ENCODE measurements around the gene NDUFA5. TPM values are rescaled to one million over a fixed set of nuclear protein-coding genes. Genes with fewer than 3 reads are reported as not detected.

Gene NDUFA5
- total RNA-seq, 4 donors from 2014 or later, result 21.3 to 34.8 (median 30.3) TPM

GRCh38 chr7:123571187-123571586 is 13.6 kb upstream of the NDUFA5 start:
- WGBS, result 63% methylated on average over 1 of the region's 1 CpG
- DNase-seq (ENCODE audit: low spot score in 2 of 2), result no peak
- Histone ChIP-seq H3K4me3 (no peak overlapping the region), H3K9me3 (no peaks in the 10 kb centered on the region), H3K36me3 (no peaks in the 10 kb centered on the region), H3K4me1 (no peaks in the 10 kb centered on the region), H3K27me3 (no peaks in the 10 kb centered on the region), H3K27ac (no peak overlapping the region)
- TF ChIP-seq EP300 (IDR thresholded peaks at IDR 0.05), result no peak
- no peak for TF ChIP-seq POLR2A (IDR thresholded peaks at IDR 0.05)
- TF ChIP-seq, protein P1, sequence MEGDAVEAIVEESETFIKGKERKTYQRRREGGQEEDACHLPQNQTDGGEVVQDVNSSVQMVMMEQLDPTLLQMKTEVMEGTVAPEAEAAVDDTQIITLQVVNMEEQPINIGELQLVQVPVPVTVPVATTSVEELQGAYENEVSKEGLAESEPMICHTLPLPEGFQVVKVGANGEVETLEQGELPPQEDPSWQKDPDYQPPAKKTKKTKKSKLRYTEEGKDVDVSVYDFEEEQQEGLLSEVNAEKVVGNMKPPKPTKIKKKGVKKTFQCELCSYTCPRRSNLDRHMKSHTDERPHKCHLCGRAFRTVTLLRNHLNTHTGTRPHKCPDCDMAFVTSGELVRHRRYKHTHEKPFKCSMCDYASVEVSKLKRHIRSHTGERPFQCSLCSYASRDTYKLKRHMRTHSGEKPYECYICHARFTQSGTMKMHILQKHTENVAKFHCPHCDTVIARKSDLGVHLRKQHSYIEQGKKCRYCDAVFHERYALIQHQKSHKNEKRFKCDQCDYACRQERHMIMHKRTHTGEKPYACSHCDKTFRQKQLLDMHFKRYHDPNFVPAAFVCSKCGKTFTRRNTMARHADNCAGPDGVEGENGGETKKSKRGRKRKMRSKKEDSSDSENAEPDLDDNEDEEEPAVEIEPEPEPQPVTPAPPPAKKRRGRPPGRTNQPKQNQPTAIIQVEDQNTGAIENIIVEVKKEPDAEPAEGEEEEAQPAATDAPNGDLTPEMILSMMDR (IDR thresholded peaks at IDR 0.05), result no peak
- TF ChIP-seq POLR2AphosphoS5 (IDR thresholded peaks at IDR 0.05), result no peak

DNA sequence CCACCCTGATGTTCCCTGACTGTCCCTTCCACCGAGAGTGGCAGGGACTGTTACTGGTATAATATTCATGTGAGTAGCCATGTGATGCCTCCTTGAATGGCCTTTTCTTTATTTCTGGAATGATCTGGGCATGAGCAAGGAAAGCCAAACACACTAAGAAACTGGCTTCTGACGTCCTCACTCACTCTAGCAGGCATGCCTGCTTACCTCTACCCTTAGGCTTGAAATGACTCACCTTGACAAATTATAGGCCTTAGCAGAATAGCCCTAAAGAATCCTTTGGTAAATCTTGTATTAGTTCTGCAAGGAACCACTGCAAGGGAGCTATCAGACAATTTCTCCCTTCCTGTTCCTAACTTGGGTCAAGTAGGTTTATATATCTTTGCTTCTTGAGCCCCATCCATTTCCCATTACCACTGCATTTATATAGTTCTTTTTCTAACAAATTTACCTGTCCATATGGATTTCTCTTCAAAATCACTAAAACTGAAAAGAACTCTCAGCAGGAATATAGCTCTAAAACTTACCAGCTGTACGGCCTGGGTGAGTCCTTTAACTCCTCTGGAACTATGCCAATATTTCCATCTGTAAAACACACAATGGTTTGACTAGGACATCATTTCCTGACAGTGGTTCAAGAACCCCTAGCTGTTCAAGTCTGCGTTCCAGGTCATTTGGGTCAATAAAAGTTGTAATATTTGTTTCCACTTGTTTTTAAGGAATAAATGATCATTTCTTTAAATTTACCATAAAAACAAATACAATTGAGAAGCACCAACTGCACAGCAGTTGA is 13.0 kb upstream of the NDUFA5 start:
- Histone ChIP-seq H3K27me3 (no peaks in the 10 kb centered on the region), H3K27ac (no peak overlapping the region), H3K36me3 (no peaks in the 10 kb centered on the region), H3K4me3 (no peak overlapping the region), H3K9me3 (no peaks in the 10 kb centered on the region), H3K4me1 (no peaks in the 10 kb centered on the region)
- TF ChIP-seq POLR2AphosphoS5 (IDR thresholded peaks at IDR 0.05), result no peak
- no peak for TF ChIP-seq EP300 (IDR thresholded peaks at IDR 0.05)
- DNase-seq (ENCODE audit: low spot score in 2 of 2), result no peak
- 59% methylated on average over 4 of the region's 4 CpGs for WGBS

DNA sequence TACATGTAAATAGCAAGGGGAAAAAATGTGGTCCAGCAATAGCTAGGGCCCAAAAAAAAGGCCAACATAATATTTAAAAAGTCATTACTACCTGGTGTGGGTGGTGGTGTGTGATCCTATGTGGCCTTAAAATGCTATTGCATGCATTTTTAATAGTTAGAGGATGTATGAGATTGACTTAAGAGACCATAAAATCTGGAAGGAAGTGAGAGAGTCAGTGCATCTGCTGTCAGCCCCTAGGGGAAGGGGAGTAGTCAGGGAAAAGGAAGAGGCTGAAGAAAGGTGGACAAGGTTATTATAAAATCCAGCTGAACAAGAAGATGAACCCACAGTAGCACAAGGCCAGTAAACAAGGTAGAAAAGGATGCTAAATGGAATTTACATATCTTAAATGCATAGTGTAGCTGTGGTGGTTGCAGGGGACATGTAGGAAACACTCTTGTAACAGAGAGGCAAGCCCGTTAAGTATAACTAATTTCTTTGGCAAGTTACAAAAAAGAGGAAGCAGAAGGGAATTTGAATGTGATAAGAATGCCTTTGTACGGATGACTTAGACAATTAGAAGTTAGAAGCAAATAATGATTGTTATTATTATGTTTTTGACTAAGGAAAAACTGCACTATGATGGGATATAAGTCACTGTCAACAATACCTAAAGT is 11.9 kb upstream of the NDUFA5 start:
- no peaks in the 10 kb centered on the region for H3K9me3 ChIP-seq
- TF ChIP-seq EP300 (IDR thresholded peaks at IDR 0.05) (no peak), POLR2A (IDR thresholded peaks at IDR 0.05) (no peak), POLR2AphosphoS5 (IDR thresholded peaks at IDR 0.05) (no peak)
- TF ChIP-seq, protein P1 (IDR thresholded peaks at IDR 0.05), result no peak
- H3K4me1 ChIP-seq, result no peaks in the 10 kb centered on the region
- H3K36me3 ChIP-seq, result no peaks in the 10 kb centered on the region
- 40% methylated on average over 2 of the region's 2 CpGs for WGBS
- H3K27me3 ChIP-seq, result no peaks in the 10 kb centered on the region
- H3K27ac ChIP-seq, result no peak overlapping the region
- DNase-seq (ENCODE audit: low spot score in 2 of 2), result no peak
- no peak overlapping the region for H3K4me3 ChIP-seq

GRCh38 chr7:123562121-123562520 is 4.5 kb upstream of the NDUFA5 start:
- no peak for DNase-seq (ENCODE audit: low spot score in 2 of 2)
- peaks cover 5% of the 10 kb centered on the region for H3K4me1 ChIP-seq
- no peak overlapping the region for H3K27ac ChIP-seq
- TF ChIP-seq POLR2A (IDR thresholded peaks at IDR 0.05) (no peak), POLR2AphosphoS5 (IDR thresholded peaks at IDR 0.05) (no peak), EP300 (IDR thresholded peaks at IDR 0.05) (no peak)
- TF ChIP-seq, protein P1 (IDR thresholded peaks at IDR 0.05), result no peak
- no peaks in the 10 kb centered on the region for H3K9me3 ChIP-seq
- no peaks in the 10 kb centered on the region for H3K36me3 ChIP-seq
- H3K27me3 ChIP-seq, result peaks cover 3% of the 10 kb centered on the region
- H3K4me3 ChIP-seq, result no peak overlapping the region

DNA sequence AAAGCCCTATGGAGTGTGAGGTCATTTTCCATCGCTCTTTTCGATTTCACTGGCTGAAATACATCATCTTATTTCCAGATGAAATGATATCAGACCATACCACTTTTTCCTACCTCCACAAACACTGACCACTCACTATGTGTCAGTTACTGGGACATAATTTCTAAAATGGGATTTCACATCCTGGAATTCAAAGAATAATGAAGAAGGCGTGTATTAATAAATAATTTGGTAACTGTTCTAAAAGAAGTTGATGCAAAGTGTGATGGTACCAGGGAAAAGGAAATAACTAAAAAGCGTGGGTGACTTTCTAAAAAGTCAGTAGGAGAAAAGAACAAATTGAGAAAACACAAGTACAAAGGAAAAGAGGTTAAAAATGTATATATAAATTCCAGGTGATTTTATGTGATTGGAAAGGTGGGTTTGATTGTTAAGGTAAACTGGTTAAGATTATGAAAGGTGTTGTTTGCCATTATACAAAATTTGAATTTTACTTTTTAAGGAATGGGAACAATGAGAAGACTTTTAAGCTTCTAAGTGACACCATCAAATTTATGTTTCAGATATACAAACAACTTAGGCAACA is 764 bp upstream of the NDUFA5 start:
- H3K4me3 ChIP-seq, result peak overlapping the region; percentile 70
- peaks cover 3% of the 10 kb centered on the region for H3K36me3 ChIP-seq
- no peak for TF ChIP-seq POLR2A (IDR thresholded peaks at IDR 0.05)
- TF ChIP-seq EP300 (IDR thresholded peaks at IDR 0.05), result no peak
- TF ChIP-seq, protein P1 (IDR thresholded peaks at IDR 0.05), result no peak
- TF ChIP-seq POLR2AphosphoS5 (IDR thresholded peaks at IDR 0.05), result no peak
- WGBS, result 43% methylated on average over 4 of the region's 4 CpGs
- DNase-seq (ENCODE audit: low spot score in 2 of 2), result no peak
- H3K27me3 ChIP-seq, result peaks cover 3% of the 10 kb centered on the region
- peaks cover 32% of the 10 kb centered on the region for H3K4me1 ChIP-seq
- peak overlapping the region; percentile 79 for H3K27ac ChIP-seq
- H3K9me3 ChIP-seq, result no peaks in the 10 kb centered on the region

Data from suprapubic skin (tissue), 4 donors.